Astrocyte (in vitro differentiated cells and primary cell): Measurements from ENCODE around the gene DIAPH2. TPM values are rescaled to one million over a fixed set of nuclear protein-coding genes. Genes with fewer than 3 reads are reported as not detected.

Source experiments
- DNase-seq: peaks from one replicate; pipeline ENCODE4 v3.0.0-alpha.2; 2010; ENCODE audit warnings: low read depth
- FAIRE-seq: peaks from 2 replicates; lab custom pipeline; 2011; peaks lifted over from hg19 to GRCh38; lab: Jason Lieb, UNC
- H2AFZ ChIP-seq: 2 replicates; pipeline ENCODE4 v1.6.0; 2012; ENCODE audit warnings: low read depth, low read length, inconsistent platforms
- H3K27ac ChIP-seq: 2 replicates; pipeline ENCODE4 v1.5.1; 2011; ENCODE audit warnings: low read depth, low read length, inconsistent platforms
- H3K27me3 ChIP-seq: 2 replicates; pipeline ENCODE4 v1.6.0; 2011; ENCODE audit warnings: low read length, inconsistent platforms; ENCODE audit not compliant: insufficient read depth
- H3K36me3 ChIP-seq: 2 replicates; pipeline ENCODE4 v1.5.1; 2011; ENCODE audit warnings: low read length, inconsistent platforms; ENCODE audit not compliant: insufficient read depth
- H3K4me1 ChIP-seq: 2 replicates; pipeline ENCODE4 v1.5.1; 2011; ENCODE audit warnings: low read length, inconsistent platforms; ENCODE audit not compliant: insufficient read depth
- H3K4me2 ChIP-seq: 2 replicates; pipeline ENCODE4 v1.6.0; 2012; ENCODE audit warnings: low read length, inconsistent platforms
- H3K4me3 ChIP-seq: 2 replicates; pipeline ENCODE4 v1.5.1; 2011; ENCODE audit warnings: low read depth, mild to moderate bottlenecking, low read length, inconsistent platforms; ENCODE audit not compliant: insufficient read depth
- H3K79me2 ChIP-seq: 2 replicates; pipeline ENCODE4 v1.6.0; 2012; ENCODE audit warnings: mild to moderate bottlenecking, low read length, inconsistent platforms; ENCODE audit not compliant: insufficient read depth
- H3K9ac ChIP-seq: 2 replicates; pipeline ENCODE4 v1.6.0; 2012; ENCODE audit warnings: mild to moderate bottlenecking, low read length, inconsistent platforms
- H3K9me3 ChIP-seq: 2 replicates; pipeline ENCODE4 v1.5.1; 2012; ENCODE audit warnings: low read depth, mild to moderate bottlenecking, low read length, inconsistent platforms; ENCODE audit not compliant: insufficient read depth
- H4K20me1 ChIP-seq: 2 replicates; pipeline ENCODE4 v1.6.0; 2012; ENCODE audit warnings: low read length, inconsistent platforms; ENCODE audit not compliant: insufficient read depth
- H3K27ac Mint-ChIP-seq: one replicate; pipeline ENCODE4 v1.8.0; 2021; ENCODE audit warnings: mild to moderate bottlenecking, mixed read lengths; ENCODE audit not compliant: unreplicated experiment
- H3K27me3 Mint-ChIP-seq: one replicate; pipeline ENCODE4 v1.8.0; 2021; ENCODE audit warnings: low read depth, mixed read lengths; ENCODE audit not compliant: unreplicated experiment
- H3K36me3 Mint-ChIP-seq: one replicate; pipeline ENCODE4 v1.8.0; 2021; ENCODE audit warnings: low read depth, mixed read lengths; ENCODE audit not compliant: unreplicated experiment
- H3K4me1 Mint-ChIP-seq: one replicate; pipeline ENCODE4 v1.8.0; 2021; ENCODE audit warnings: low read depth, mixed read lengths; ENCODE audit not compliant: unreplicated experiment
- H3K4me3 Mint-ChIP-seq: one replicate; pipeline ENCODE4 v1.8.0; 2021; ENCODE audit warnings: mild to moderate bottlenecking, moderate library complexity, mixed read lengths; ENCODE audit not compliant: unreplicated experiment
- H3K9me3 Mint-ChIP-seq: one replicate; pipeline ENCODE4 v1.8.0; 2021; ENCODE audit warnings: mild to moderate bottlenecking, mixed read lengths; ENCODE audit not compliant: unreplicated experiment
- CTCF ChIP-seq: IDR thresholded peaks from 2 replicates; pipeline ENCODE4 v1.5.1; 2011; ENCODE audit warnings: low read depth, mild to moderate bottlenecking, inconsistent platforms, low read length, moderate library complexity; ENCODE audit not compliant: insufficient read depth
- EZH2 ChIP-seq: IDR thresholded peaks from 2 replicates; pipeline ENCODE4 v1.6.1; 2012; ENCODE audit warnings: mild to moderate bottlenecking, low read length, inconsistent platforms; ENCODE audit not compliant: insufficient read depth
- total RNA-seq: library from RNA; stranded (reverse); gene quantifications from 2 replicates; pipeline ENCODE4 v1.2.1, GENCODE V29; 2021

The DIAPH2 gene
- total RNA-seq, 1 donor from 2014 or later, result 9.8 TPM

DNA sequence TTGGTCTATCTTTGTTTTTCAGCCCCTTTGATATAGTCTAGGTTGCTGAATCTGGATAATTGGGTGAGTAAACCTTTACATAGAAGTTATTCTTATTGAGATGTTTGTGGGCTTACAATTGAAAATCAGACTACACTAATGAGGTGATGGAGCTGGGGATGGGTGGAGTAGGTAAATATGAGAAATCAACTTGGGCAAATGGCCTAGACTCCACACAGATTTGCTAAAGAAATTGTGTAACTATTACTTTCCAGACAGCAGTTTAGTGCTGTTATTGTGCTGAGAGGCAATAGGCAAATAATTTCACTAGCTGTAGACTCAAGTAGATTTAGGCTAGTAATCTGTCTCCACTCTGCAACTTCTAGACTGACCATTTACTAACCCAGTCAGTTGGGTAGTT lies 8.2 kb downstream of the DIAPH2 start:
- Histone ChIP-seq H3K27me3 (no peaks in the 10 kb centered on the region), H3K79me2 (no peaks in the 10 kb centered on the region), H3K9me3 (no peaks in the 10 kb centered on the region), H3K4me2 (no peak overlapping the region), H3K4me3 (no peak overlapping the region), H2AFZ (no peak overlapping the region), H4K20me1 (no peaks in the 10 kb centered on the region), H3K36me3 (no peaks in the 10 kb centered on the region), H3K27ac (no peak overlapping the region), H3K9ac (no peak overlapping the region), H3K4me1 (no peaks in the 10 kb centered on the region)
- FAIRE-seq (no peak), DNase-seq (no peak)
- H3K4me3 Mint-ChIP-seq, result no peak overlapping the region
- H3K4me1 Mint-ChIP-seq, result peaks cover 3% of the 10 kb centered on the region
- H3K27ac Mint-ChIP-seq, result no peak overlapping the region
- H3K36me3 Mint-ChIP-seq, result no peaks in the 10 kb centered on the region
- H3K9me3 Mint-ChIP-seq, result no peaks in the 10 kb centered on the region
- TF ChIP-seq CTCF (no peak), EZH2 (no peak)
- no peaks in the 10 kb centered on the region for H3K27me3 Mint-ChIP-seq

DNA sequence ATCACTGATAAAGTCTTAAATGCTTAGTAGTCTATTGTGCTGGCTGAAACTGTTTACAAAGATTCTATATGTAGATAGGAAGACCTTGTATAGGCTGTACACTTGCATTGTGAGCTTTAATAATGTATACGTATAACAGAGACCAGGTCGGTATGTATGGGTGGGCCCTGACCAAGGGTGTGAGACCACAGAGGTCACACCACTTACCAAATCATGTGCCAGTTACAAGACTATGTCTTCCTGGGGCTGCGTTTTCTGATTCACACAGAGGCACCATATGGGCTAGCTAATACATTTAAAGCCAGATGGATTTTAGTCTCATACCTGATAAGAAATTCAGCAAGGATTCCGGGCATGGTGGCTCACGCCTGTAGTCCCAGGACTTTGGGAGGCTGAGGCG lies 8.8 kb downstream of the DIAPH2 start:
- Histone ChIP-seq H3K79me2 (no peaks in the 10 kb centered on the region), H3K4me2 (no peak overlapping the region), H4K20me1 (no peaks in the 10 kb centered on the region), H3K36me3 (no peaks in the 10 kb centered on the region), H3K4me3 (no peak overlapping the region), H3K4me1 (no peaks in the 10 kb centered on the region), H3K27ac (no peak overlapping the region), H3K9me3 (no peaks in the 10 kb centered on the region), H3K27me3 (no peaks in the 10 kb centered on the region), H3K9ac (no peak overlapping the region), H2AFZ (no peak overlapping the region)
- H3K27me3 Mint-ChIP-seq, result no peaks in the 10 kb centered on the region
- no peaks in the 10 kb centered on the region for H3K36me3 Mint-ChIP-seq
- H3K4me3 Mint-ChIP-seq, result no peak overlapping the region
- DNase-seq, result no peak
- no peak overlapping the region for H3K27ac Mint-ChIP-seq
- no peaks in the 10 kb centered on the region for H3K9me3 Mint-ChIP-seq
- peaks cover 3% of the 10 kb centered on the region for H3K4me1 Mint-ChIP-seq
- no peak for TF ChIP-seq EZH2
- no peak for TF ChIP-seq CTCF
- FAIRE-seq, result peak; percentile 85

GRCh38 chrX:96696462-96696861 lies 11.8 kb downstream of the DIAPH2 start:
- Histone ChIP-seq H2AFZ (no peak overlapping the region), H3K4me2 (no peak overlapping the region), H3K27me3 (no peaks in the 10 kb centered on the region), H3K9ac (no peak overlapping the region), H3K9me3 (no peaks in the 10 kb centered on the region), H3K36me3 (no peaks in the 10 kb centered on the region), H3K27ac (no peak overlapping the region), H3K4me3 (no peak overlapping the region), H3K4me1 (no peaks in the 10 kb centered on the region), H3K79me2 (no peaks in the 10 kb centered on the region), H4K20me1 (no peaks in the 10 kb centered on the region)
- Mint-ChIP-seq H3K9me3 (no peaks in the 10 kb centered on the region), H3K27me3 (no peaks in the 10 kb centered on the region), H3K27ac (no peak overlapping the region), H3K4me1 (no peaks in the 10 kb centered on the region), H3K4me3 (no peak overlapping the region), H3K36me3 (no peaks in the 10 kb centered on the region)
- peak; percentile 20 for FAIRE-seq
- TF ChIP-seq CTCF (no peak), EZH2 (no peak)
- DNase-seq, result no peak
